T-cell (primary cell): Measurements from ENCODE around the gene ZBTB7A. TPM values are rescaled to one million over a fixed set of nuclear protein-coding genes. Genes with fewer than 3 reads are reported as not detected.

Experiments
- ATAC-seq, 4 experiments: fragments of 200-7000 bp in 3 of 4; fragments of 150-1000 bp in 1 of 4; cut with Tn5 transposase; replicated peaks in 1 of 4; 1 replicate in 3 of 4; 2 replicates in 1 of 4; pipeline ENCODE4 v1.10.0; 2021; ENCODE audit warnings: moderate library complexity in 3 of 4, mild to moderate bottlenecking in 2 of 4, moderate number of reproducible peaks in 1 of 4
- CTCF ChIA-PET, 2 donors: fragments of 300-600 bp; sonication (Branson Sonifier 250); formaldehyde crosslinking; loops; one replicate each; lab custom pipeline; 2022; ENCODE audit warnings: antibody characterized with exemption in 2 of 2; lab: Charles Lee
- POLR2A ChIA-PET, 2 donors: fragments of 300-600 bp; sonication (Branson Sonifier 250); formaldehyde crosslinking; loops; one replicate each; lab custom pipeline; 2022; ENCODE audit warnings: antibody characterized with exemption in 2 of 2; lab: Charles Lee
- DNase-seq, 35 experiments: peaks; one replicate each; pipeline versions ENCODE4 v3.0.0 to v3.0.0-alpha.2; 2013 to 2023
- H3K27ac ChIP-seq: one replicate; pipeline ENCODE4 v1.5.1; 2013; ENCODE audit warnings: low read length
- H3K27me3 ChIP-seq, 2 experiments: replicated peaks in 1 of 2; 1 replicate in 1 of 2; 2 replicates in 1 of 2; pipeline versions ENCODE4 v1.6.1 to v1.7.0; 2013; ENCODE audit warnings: low read length in 1 of 2, mixed read lengths in 1 of 2; ENCODE audit not compliant: control insufficient read depth in 2 of 2, insufficient read depth in 2 of 2; ENCODE audit errors: extremely low read depth in 1 of 2
- H3K36me3 ChIP-seq, 2 donors: 1 replicate in 1 of 2; 2 replicates in 1 of 2; pipeline versions ENCODE4 v1.6.1 to v1.7.0; 2013; ENCODE audit warnings: low read length in 1 of 2; ENCODE audit not compliant: control insufficient read depth in 2 of 2, insufficient read depth in 1 of 2; ENCODE audit errors: extremely low read depth in 1 of 2
- H3K4me1 ChIP-seq, 2 experiments: 1 replicate in 1 of 2; 2 replicates in 1 of 2; pipeline versions ENCODE4 v1.6.1 to v1.7.0; 2013; ENCODE audit warnings: low read length in 2 of 2, mixed read lengths in 1 of 2; ENCODE audit not compliant: insufficient read depth in 2 of 2, control insufficient read depth in 1 of 2; ENCODE audit errors: extremely low read depth in 1 of 2
- H3K4me3 ChIP-seq, 2 donors: 1 replicate in 1 of 2; 2 replicates in 1 of 2; pipeline versions ENCODE4 v1.5.1 to v1.7.0; 2013; ENCODE audit warnings: mild to moderate bottlenecking in 2 of 2, low read length in 1 of 2, moderate library complexity in 1 of 2; ENCODE audit not compliant: control insufficient read depth in 1 of 2; ENCODE audit errors: extremely low read depth in 1 of 2
- H3K9me3 ChIP-seq: 2 replicates; pipeline ENCODE4 v1.7.0; 2013
- H3K27ac Mint-ChIP-seq, 2 donors: one replicate each; pipeline ENCODE4 v1.8.0; 2020 to 2021; ENCODE audit warnings: mild to moderate bottlenecking in 2 of 2, mixed read lengths in 2 of 2
- H3K27me3 Mint-ChIP-seq, 2 donors: one replicate each; pipeline ENCODE4 v1.8.0; 2021 to 2022; ENCODE audit warnings: mixed read lengths in 2 of 2
- H3K36me3 Mint-ChIP-seq: one replicate; pipeline ENCODE4 v1.8.0; 2021; ENCODE audit warnings: mixed read lengths
- H3K4me1 Mint-ChIP-seq, 3 donors: one replicate each; pipeline ENCODE4 v1.8.0; 2020 to 2022; ENCODE audit warnings: mixed read lengths in 3 of 3, mild to moderate bottlenecking in 1 of 3
- H3K4me3 Mint-ChIP-seq, 3 donors: one replicate each; pipeline ENCODE4 v1.8.0; 2020 to 2022; ENCODE audit warnings: mild to moderate bottlenecking in 3 of 3, mixed read lengths in 3 of 3, moderate library complexity in 3 of 3
- H3K9me3 Mint-ChIP-seq, 3 donors: one replicate each; pipeline ENCODE4 v1.8.0; 2020 to 2022; ENCODE audit warnings: mixed read lengths in 3 of 3
- WGBS: methylation state at CpG from one replicate; pipeline ENCODE4 v1.1.5; 2013; ENCODE audit warnings: missing lambda C conversion rate; ENCODE audit not compliant: insufficient coverage; 5-methylcytosine and 5-hydroxymethylcytosine counted together
- total RNA-seq, 35 experiments: library from RNA in 6 of 35; stranded (reverse) in 6 of 35; fragments of 120-200 nt in 1 of 35; gene quantifications; one replicate each; pipeline versions ENCODE4 v1.2.1 to v1.2.4 and lab custom pipeline; 2013 to 2026

The ZBTB7A gene
- total RNA-seq, 5 donors from 2014 or later (not counting 1 experiment from before 2014, with no cell fraction given): 43.6 to 85.7 (median 81.8) TPM

GRCh38 chr19:4112367-4112766 lies 45.7 kb upstream of the ZBTB7A start:
- no peaks in the 10 kb centered on the region for H3K27me3 Mint-ChIP-seq
- Histone ChIP-seq H3K36me3 (peaks cover 9 to 48% of the 10 kb centered on the region in 2 donors), H3K27me3 (no peaks in the 10 kb centered on the region), H3K4me1 (peaks cover 17 to 75% of the 10 kb centered on the region in 2 experiments), H3K27ac (no peak overlapping the region), H3K9me3 (no peaks in the 10 kb centered on the region), H3K4me3 (no peak overlapping the region)
- CTCF ChIA-PET: no interaction called here
- H3K4me3 Mint-ChIP-seq: no peak overlapping the region
- 97% methylated on average over 15 of the region's 17 CpGs for WGBS
- POLR2A ChIA-PET: no interaction called here
- H3K27ac Mint-ChIP-seq: no peak overlapping the region
- H3K36me3 Mint-ChIP-seq: peaks cover 15% of the 10 kb centered on the region
- H3K4me1 Mint-ChIP-seq: peaks cover 46 to 75% (median 57%) of the 10 kb centered on the region in 3 donors
- DNase-seq (no peak), ATAC-seq (no peak)
- H3K9me3 Mint-ChIP-seq: no peaks in the 10 kb centered on the region

GRCh38 chr19:4109626-4109945 lies 42.9 kb upstream of the ZBTB7A start:
- H3K4me1 Mint-ChIP-seq: peaks cover 55 to 79% (median 66%) of the 10 kb centered on the region in 3 donors
- Histone ChIP-seq H3K27ac (peak overlapping the region; percentile 86), H3K4me1 (peaks cover 11 to 84% of the 10 kb centered on the region in 2 experiments), H3K36me3 (peaks cover 9 to 38% of the 10 kb centered on the region in 2 donors), H3K27me3 (no peaks in the 10 kb centered on the region), H3K4me3 (no peak overlapping the region), H3K9me3 (no peaks in the 10 kb centered on the region)
- no peaks in the 10 kb centered on the region for H3K27me3 Mint-ChIP-seq
- peaks cover 19% of the 10 kb centered on the region for H3K36me3 Mint-ChIP-seq
- ATAC-seq (no peak), DNase-seq (no peak)
- 90% methylated on average over 2 of the region's 6 CpGs for WGBS
- H3K4me3 Mint-ChIP-seq: peak overlapping the region in 1 of 3 donors; percentile 71
- ChIA-PET POLR2A (interaction anchor here (0.5 to 1.2 kb wide), 6 partner anchors 20 to 550 kb away, joined by 3 to 7 read pairs (median 4); partner anchors contain the start of gene EEF2 (in 1 of the 2)), CTCF (interaction anchor here in 1 of 2 donors (0.7 to 1.0 kb wide), 2 partner anchors 20 to 122 kb away, joined by 4 to 6 read pairs; no protein-coding TSS in a partner anchor)
- no peaks in the 10 kb centered on the region for H3K9me3 Mint-ChIP-seq
- peak overlapping the region; percentile 93 for H3K27ac Mint-ChIP-seq

GRCh38 chr19:4108767-4109625 lies 42.3 kb upstream of the ZBTB7A start:
- Mint-ChIP-seq H3K27me3 (no peaks in the 10 kb centered on the region), H3K27ac (peak overlapping the region; percentile 93), H3K4me3 (peak overlapping the region; percentile 39 to 71 (median 54)), H3K9me3 (no peaks in the 10 kb centered on the region), H3K4me1 (peaks cover 55 to 79% (median 67%) of the 10 kb centered on the region in 3 donors), H3K36me3 (peaks cover 19% of the 10 kb centered on the region)
- ATAC-seq (peak; percentile 62 to 68 (median 67)), DNase-seq (peak; percentile 59 to 89 (median 79))
- ChIA-PET POLR2A (interaction anchor here (0.5 to 1.2 kb wide), 5 partner anchors 20 to 293 kb away, joined by 3 to 7 read pairs (median 3); partner anchors contain the start of gene EEF2 (in 1 of the 2)), CTCF (interaction anchor here in 1 of 2 donors (0.6 to 1.0 kb wide), 3 partner anchors 20 to 121 kb away, joined by 3 to 6 read pairs (median 4); partner anchors contain the start of gene ZBTB7A)
- Histone ChIP-seq H3K4me3 (peak overlapping the region; percentile 18 to 19), H3K9me3 (no peaks in the 10 kb centered on the region), H3K36me3 (peaks cover 9 to 33% of the 10 kb centered on the region in 2 donors), H3K27ac (peak overlapping the region; percentile 86), H3K4me1 (peaks cover 11 to 84% of the 10 kb centered on the region in 2 experiments), H3K27me3 (no peaks in the 10 kb centered on the region)
- WGBS: 6% methylated on average over 33 of the region's 35 CpGs

- POLR2A ChIA-PET: no interaction called here
- peaks cover 17 to 44% of the 10 kb centered on the region in 2 donors for H3K36me3 ChIP-seq
- H3K4me1 ChIP-seq: peaks cover 0 to 58% of the 10 kb centered on the region in 2 experiments
- Mint-ChIP-seq H3K36me3 (peaks cover 14% of the 10 kb centered on the region), H3K27ac (no peak overlapping the region), H3K4me3 (peak overlapping the region in 1 of 3 donors; percentile 72), H3K9me3 (no peaks in the 10 kb centered on the region), H3K4me1 (peaks cover 38 to 42% (median 40%) of the 10 kb centered on the region in 3 donors), H3K27me3 (no peaks in the 10 kb centered on the region)
- peak overlapping the region; percentile 75 for H3K27ac ChIP-seq
- no peaks in the 10 kb centered on the region for H3K27me3 ChIP-seq
- ATAC-seq: no peak
- no peaks in the 10 kb centered on the region for H3K9me3 ChIP-seq
- 65% methylated on average over 6 of the region's 9 CpGs for WGBS
- no peak for DNase-seq
- H3K4me3 ChIP-seq: no peak overlapping the region
- CTCF ChIA-PET: no interaction called here
Measured at GRCh38 chr19:4103080-4103433, 36.4 kb upstream of the ZBTB7A start.

- no peak overlapping the region for H3K27ac Mint-ChIP-seq
- H3K36me3 ChIP-seq: peaks cover 17 to 45% of the 10 kb centered on the region in 2 donors
- no peak for ATAC-seq
- no peak overlapping the region for H3K27ac ChIP-seq
- no peaks in the 10 kb centered on the region for H3K9me3 Mint-ChIP-seq
- peaks cover 0 to 52% of the 10 kb centered on the region in 2 experiments for H3K4me1 ChIP-seq
- H3K27me3 ChIP-seq: no peaks in the 10 kb centered on the region
- ChIA-PET CTCF (no interaction called here), POLR2A (no interaction called here)
- H3K4me1 Mint-ChIP-seq: peaks cover 33 to 37% (median 36%) of the 10 kb centered on the region in 3 donors
- H3K4me3 ChIP-seq: no peak overlapping the region
- no peaks in the 10 kb centered on the region for H3K9me3 ChIP-seq
- H3K36me3 Mint-ChIP-seq: peaks cover 15% of the 10 kb centered on the region
- H3K4me3 Mint-ChIP-seq: no peak overlapping the region
- H3K27me3 Mint-ChIP-seq: no peaks in the 10 kb centered on the region
- WGBS: 97% methylated on average over 46 of the region's 53 CpGs
- DNase-seq: no peak
Measured at GRCh38 chr19:4102339-4103079, 35.8 kb upstream of the ZBTB7A start.

- Mint-ChIP-seq H3K4me1 (peaks cover 25 to 29% (median 28%) of the 10 kb centered on the region in 3 donors), H3K4me3 (no peak overlapping the region)
- POLR2A ChIA-PET: no interaction called here
Measured at GRCh38 chr19:4101496-4101770, 34.7 kb upstream of the ZBTB7A start.

More at GRCh38 chr19:4101496-4101770, 34.7 kb upstream of the ZBTB7A start:
- H3K4me1 ChIP-seq: peaks cover 0 to 44% of the 10 kb centered on the region in 2 experiments
- WGBS: 100% methylated on average over 10 of the region's 10 CpGs
- H3K4me3 ChIP-seq: no peak overlapping the region
- H3K9me3 ChIP-seq: no peaks in the 10 kb centered on the region
- Mint-ChIP-seq H3K27me3 (no peaks in the 10 kb centered on the region), H3K27ac (no peak overlapping the region), H3K36me3 (peaks cover 14% of the 10 kb centered on the region), H3K9me3 (no peaks in the 10 kb centered on the region)
- peaks cover 17 to 48% of the 10 kb centered on the region in 2 donors for H3K36me3 ChIP-seq
- no peak for DNase-seq
- ATAC-seq: no peak
- H3K27me3 ChIP-seq: no peaks in the 10 kb centered on the region
- CTCF ChIA-PET: no interaction called here
- no peak overlapping the region for H3K27ac ChIP-seq
